HEK293T (cell line): ENCODE measurements around the gene SNRPE.

Experiments
- ARNT ChIP-seq: fragments of 450-650 bp; IDR thresholded peaks from 2 replicates; pipeline ENCODE4 v1.6.1; 2017; ENCODE audit warnings: mild to moderate bottlenecking
- BHLHE40 ChIP-seq: fragments of 450-650 bp; IDR thresholded peaks from 2 replicates; pipeline ENCODE4 v1.6.1; 2016; ENCODE audit warnings: mild to moderate bottlenecking, moderate library complexity, borderline replicate concordance
- CTBP1 ChIP-seq: fragments of 450-650 bp; IDR thresholded peaks from 2 replicates; pipeline ENCODE4 v1.6.1; 2016; ENCODE audit warnings: borderline replicate concordance
- ELF4 ChIP-seq: fragments of 450-650 bp; IDR thresholded peaks from 2 replicates; pipeline ENCODE4 v1.6.1; 2017; ENCODE audit warnings: antibody characterized with exemption
- FOXA1 ChIP-seq: fragments of 450-650 bp; IDR thresholded peaks from 2 replicates; pipeline ENCODE4 v1.6.1; 2016; ENCODE audit warnings: mild to moderate bottlenecking
- FOXM1 ChIP-seq: fragments of 450-650 bp; IDR thresholded peaks from 2 replicates; pipeline ENCODE4 v1.6.1; 2017; ENCODE audit warnings: mild to moderate bottlenecking, borderline replicate concordance
- HDGF ChIP-seq: fragments of 450-650 bp; IDR thresholded peaks from 2 replicates; pipeline ENCODE4 v1.6.1; 2017; ENCODE audit warnings: antibody characterized with exemption, borderline replicate concordance
- L3MBTL2 ChIP-seq: fragments of 450-650 bp; conservative IDR thresholded peaks from 2 replicates; pipeline ENCODE4 v1.6.1; 2016; ENCODE audit warnings: mild to moderate bottlenecking
- NFRKB ChIP-seq: fragments of 450-650 bp; IDR thresholded peaks from 2 replicates; pipeline ENCODE4 v1.6.1; 2016; ENCODE audit warnings: mild to moderate bottlenecking, moderate library complexity
- SP1 ChIP-seq: fragments of 450-650 bp; IDR thresholded peaks from 2 replicates; pipeline ENCODE4 v1.6.1; 2017
- SUZ12 ChIP-seq: fragments of 450-650 bp; IDR thresholded peaks from 2 replicates; pipeline ENCODE4 v1.6.1; 2016; ENCODE audit warnings: mild to moderate bottlenecking
- TARDBP ChIP-seq: fragments of 450-650 bp; IDR thresholded peaks from 2 replicates; pipeline ENCODE4 v1.6.1; 2016
- ZNF384 ChIP-seq: fragments of 450-650 bp; IDR thresholded peaks from 2 replicates; pipeline ENCODE4 v1.6.1; 2016

DNA sequence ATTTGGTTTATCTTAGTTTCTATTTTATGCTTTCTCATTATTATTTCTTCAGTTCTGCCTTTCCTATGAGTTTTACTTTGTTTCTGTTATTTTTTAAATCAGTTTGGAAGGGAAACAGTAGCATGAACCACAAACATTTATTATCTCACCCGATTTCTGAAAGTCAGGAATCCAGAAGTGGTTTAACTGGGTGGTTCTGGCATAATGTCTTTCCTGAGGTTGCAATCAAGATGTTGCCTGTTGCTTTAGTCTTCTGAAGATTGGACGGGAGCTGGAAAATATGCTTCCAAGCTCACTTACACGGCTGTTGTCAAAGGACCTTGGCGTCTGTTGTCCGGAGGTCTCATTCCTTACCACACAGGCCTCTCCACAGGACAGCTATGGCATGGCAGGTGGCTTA lies 50.4 kb downstream of the SNRPE start:
- TF ChIP-seq SP1 (no peak), TARDBP (no peak), L3MBTL2 (no peak), FOXA1 (no peak), NFRKB (no peak), FOXM1 (no peak), BHLHE40 (no peak), ZNF384 (no peak), SUZ12 (no peak), ARNT (no peak), ELF4 (no peak), HDGF (no peak), CTBP1 (no peak)
